HepG2 (cell line): ENCODE data around the gene CHST12. TPM values are rescaled to one million over a fixed set of nuclear protein-coding genes. Genes with fewer than 3 reads are reported as not detected.

ENCODE experiments used
- ATAC-seq: fragments of 200-7000 bp; cut with Tn5 transposase; 3 replicates; pipeline ENCODE4 v1.9.1; 2020; ENCODE audit warnings: mild to moderate bottlenecking, moderate library complexity
- BruUV-seq: library from RNA; stranded (reverse); fragments of 400-500 nt; replicated peaks from 2 replicates; lab custom pipeline; 2021; lab: Mats Ljungman, UMichigan
- CTCF ChIA-PET: fragments of 300-600 bp; formaldehyde crosslinking; extraction: SDS; loops from one replicate; lab custom pipeline; 2021; ENCODE audit warnings: low total read pairs, inconsistent platforms, low intra/inter-chr PET ratio; lab: Yijun Ruan, JAX
- POLR2A ChIA-PET: fragments of 350-600 bp; sonication (Branson Sonifier 250); formaldehyde crosslinking; loops from one replicate; lab custom pipeline; 2020; ENCODE audit warnings: antibody characterized with exemption, inconsistent platforms; lab: Yijun Ruan, JAX
- DNase-seq: peaks from one replicate; pipeline ENCODE4 v3.0.0-alpha.2; 2015; ENCODE audit warnings: low spot score
- FAIRE-seq: peaks from 3 replicates; lab custom pipeline; 2011; peaks lifted over from hg19 to GRCh38; lab: Jason Lieb, UNC
- H2AFZ ChIP-seq: one replicate; pipeline ENCODE4 v1.6.1; 2011; ENCODE audit warnings: low read length, inconsistent platforms
- H3K27ac ChIP-seq: fragments of 300-600 bp; 3 replicates; pipeline ENCODE4 v1.8.0; 2011; ENCODE audit warnings: mixed run types, mild to moderate bottlenecking, mixed read lengths, low read length, inconsistent platforms; ENCODE audit not compliant: insufficient read depth; ENCODE audit errors: extremely low read length
- H3K27me3 ChIP-seq, 2 experiments: fragments of 200-600 bp in 1 of 2; 2 replicates in 1 of 2; 3 replicates in 1 of 2; pipeline versions ENCODE4 v1.6.0 to v1.8.0; 2011; ENCODE audit warnings: low read length in 2 of 2, mild to moderate bottlenecking in 2 of 2, moderate library complexity in 2 of 2, inconsistent platforms in 1 of 2; ENCODE audit not compliant: insufficient read depth in 2 of 2, control insufficient read depth in 1 of 2
- H3K36me3 ChIP-seq, 2 experiments: fragments of 200-600 bp in 1 of 2; replicated peaks in 1 of 2; 2 replicates in 1 of 2; 3 replicates in 1 of 2; pipeline versions ENCODE4 v1.5.1 to v1.8.0; 2011; ENCODE audit warnings: low read length in 2 of 2, inconsistent platforms in 1 of 2; ENCODE audit not compliant: insufficient read depth in 2 of 2, control insufficient read depth in 1 of 2
- H3K4me1 ChIP-seq: 2 replicates; pipeline ENCODE4 v1.5.1; 2012; ENCODE audit warnings: low read length, inconsistent platforms; ENCODE audit not compliant: insufficient read depth
- H3K4me2 ChIP-seq: 2 replicates; pipeline ENCODE4 v1.6.0; 2011; ENCODE audit warnings: low read depth, low read length, inconsistent platforms
- H3K4me3 ChIP-seq, 3 experiments: fragments of 200-600 bp in 1 of 3; sonication (generic), shearing (Covaris generic) in 1 of 3; replicated peaks in 1 of 3; 2 replicates each; pipeline ENCODE4 v1.5.1; 2011 to 2016; ENCODE audit warnings: low read length in 3 of 3, inconsistent platforms in 2 of 3, low read depth in 2 of 3, mild to moderate bottlenecking in 2 of 3, control low read depth in 1 of 3, mixed read lengths in 1 of 3; ENCODE audit not compliant: insufficient read depth in 1 of 3
- H3K79me2 ChIP-seq: one replicate; pipeline ENCODE4 v1.6.1; 2011; ENCODE audit warnings: low read length, inconsistent platforms; ENCODE audit not compliant: insufficient read depth
- H3K9ac ChIP-seq: 2 replicates; pipeline ENCODE4 v1.6.0; 2011; ENCODE audit warnings: mild to moderate bottlenecking, low read depth, low read length, inconsistent platforms; ENCODE audit not compliant: insufficient read depth
- H3K9me3 ChIP-seq: 2 replicates; pipeline ENCODE4 v1.5.1; 2012; ENCODE audit warnings: mild to moderate bottlenecking, low read length
- H4K20me1 ChIP-seq: 2 replicates; pipeline ENCODE4 v1.6.0; 2011; ENCODE audit warnings: inconsistent platforms, mild to moderate bottlenecking, low read length, moderate library complexity; ENCODE audit not compliant: insufficient read depth
- EZH2 ChIP-seq: conservative IDR thresholded peaks from 2 replicates; pipeline ENCODE4 v1.6.1; 2012; ENCODE audit warnings: mild to moderate bottlenecking, low read depth, low read length, moderate library complexity
- FOXK2 ChIP-seq: fragments of 450-650 bp; IDR thresholded peaks from 2 replicates; pipeline ENCODE4 v1.6.1; 2016
- RCOR2 ChIP-seq: IDR thresholded peaks from 2 replicates; pipeline ENCODE4 v1.6.1; 2016; ENCODE audit warnings: missing biosample characterization, missing genetic modification reagents
- ZNF224 ChIP-seq: sonication (generic); formaldehyde crosslinking; IDR thresholded peaks from 2 replicates; pipeline ENCODE4 v1.5.0; 2020; ENCODE audit warnings: mild to moderate bottlenecking, missing genetic modification reagents
- ZNF446 ChIP-seq: sonication (generic); formaldehyde crosslinking; IDR thresholded peaks from 2 replicates; pipeline ENCODE4 v1.5.0; 2020; ENCODE audit warnings: mild to moderate bottlenecking, missing genetic modification reagents
- ZNF644 ChIP-seq: IDR thresholded peaks from 2 replicates; pipeline ENCODE4 v1.6.1; 2016; ENCODE audit warnings: low read depth
- ZNF788 ChIP-seq: sonication (generic); formaldehyde crosslinking; IDR thresholded peaks from 2 replicates; pipeline ENCODE4 v1.5.0; 2020; ENCODE audit warnings: mild to moderate bottlenecking, missing genetic modification reagents, borderline replicate concordance
- WGBS: methylation state at CpG from one replicate; pipeline ENCODE4 v1.1.6; 2017; ENCODE audit warnings: low lambda C conversion rate; 5-methylcytosine and 5-hydroxymethylcytosine counted together
- in situ Hi-C: cut with HindIII; loops from 2 replicates; pipeline ENCODE4 v1.10.0; 2017; ENCODE audit warnings: low pct_unique_long_range_greater_than_20kb; ENCODE audit not compliant: extremely low pct_ligation_motif_present
- intact Hi-C: fragments of 100-400 bp; cut with micrococcal nuclease; formaldehyde crosslinking; loops from one replicate; pipeline ENCODE4 v1.10.0; 2022; ENCODE audit not compliant: unreplicated experiment
- polyA plus RNA-seq, 8 experiments: library from polyadenylated mRNA; depleted of rRNA in 3 of 8; stranded (reverse) in 7 of 8; unstranded in 1 of 8; fragments of >200 nt; fragmentation: Illumina TruSeq in 4 of 8; extraction: Trizol in 4 of 8; gene quantifications; 2 replicates each; pipeline versions ENCODE4 v1.2.1 to v1.2.3, GENCODE V29; 2011 to 2016; ENCODE audit warnings: low read depth in 4 of 8, missing spikeins in 1 of 8, mixed read lengths in 1 of 8; ENCODE audit not compliant: insufficient read depth in 1 of 8
- total RNA-seq, 5 experiments: library from RNA; depleted of rRNA; stranded (reverse); fragments of >200 nt; fragmentation: Illumina TruSeq; extraction: Trizol; gene quantifications; 2 replicates each; pipeline ENCODE4 v1.2.3, GENCODE V29; 2016; ENCODE audit warnings: low read depth in 1 of 5
- TF ChIP-seq, protein P1 (sequence below): IDR thresholded peaks from 2 replicates; pipeline ENCODE4 v1.6.1; 2012; ENCODE audit warnings: low read depth, low read length, improper control_type of control experiment
- TF ChIP-seq, protein P2 (sequence below): sonication (generic); formaldehyde crosslinking; conservative IDR thresholded peaks from 2 replicates; pipeline ENCODE4 v1.8.0; 2022; ENCODE audit warnings: mild to moderate bottlenecking, moderate library complexity, missing genetic modification reagents
- TF ChIP-seq, protein P3 (sequence below): sonication (generic); formaldehyde crosslinking; IDR thresholded peaks from 2 replicates; pipeline ENCODE4 v1.5.0; 2020; ENCODE audit warnings: mild to moderate bottlenecking, missing genetic modification reagents, moderate library complexity
- TF ChIP-seq, protein P4 (sequence below): sonication (generic); formaldehyde crosslinking; IDR thresholded peaks from 2 replicates; pipeline ENCODE4 v1.5.0; 2020; ENCODE audit warnings: mild to moderate bottlenecking, missing genetic modification reagents, borderline replicate concordance
- TF ChIP-seq, protein P5 (sequence below): sonication (generic); formaldehyde crosslinking; IDR thresholded peaks from 2 replicates; pipeline ENCODE4 v1.4.0; 2020; ENCODE audit warnings: missing genetic modification reagents

The CHST12 gene
- total and polyA plus RNA-seq, 2 of the 13 experiments (the other 11 are each of a cell fraction or from before 2014, with no cell fraction given): 6.4 to 15.8 TPM

DNA sequence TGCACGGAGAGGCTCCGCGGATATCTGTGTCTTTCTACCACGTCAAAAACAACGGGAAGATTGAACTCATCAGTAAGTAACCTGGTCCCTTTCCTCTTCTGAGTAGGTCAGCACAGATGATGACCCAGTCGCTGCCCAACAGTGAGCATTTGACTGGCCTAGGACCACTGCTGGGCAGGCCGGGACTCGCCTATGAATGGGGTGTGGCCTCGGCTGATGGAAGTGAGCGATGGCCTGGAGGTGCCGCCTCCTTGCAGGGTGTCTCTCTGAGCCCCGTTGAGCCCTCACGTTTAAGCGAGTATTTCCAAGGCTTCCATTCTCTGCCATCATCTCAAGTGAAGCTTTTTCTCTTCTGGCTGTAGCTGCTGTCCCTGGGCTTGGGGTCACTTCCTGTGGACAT, 30.7 kb upstream of the CHST12 start:
- Histone ChIP-seq H3K4me3 (no peak overlapping the region), H3K4me1 (no peaks in the 10 kb centered on the region), H3K9ac (no peak overlapping the region), H3K4me2 (no peak overlapping the region), H3K27ac (no peak overlapping the region), H3K27me3 (no peaks in the 10 kb centered on the region), H3K36me3 (peaks cover 58 to 89% of the 10 kb centered on the region in 2 experiments), H2AFZ (no peak overlapping the region), H3K9me3 (no peaks in the 10 kb centered on the region), H4K20me1 (0 out of 2 replicates have a peak, but pooled peaks cover 3% of the 10 kb centered on the region), H3K79me2 (peaks cover 4% of the 10 kb centered on the region)
- FAIRE-seq (no peak), DNase-seq (no peak), ATAC-seq (peak; percentile 5; the same call in 1 of the 3 replicates)
- in situ Hi-C loops: no loop called here
- POLR2A ChIA-PET: no interaction called here
- 97% methylated on average over 11 of the region's 14 CpGs for WGBS
- CTCF ChIA-PET: no interaction called here
- intact Hi-C loops: no loop called here
- BruUV-seq: no TSS peak
- TF ChIP-seq, protein P1, sequence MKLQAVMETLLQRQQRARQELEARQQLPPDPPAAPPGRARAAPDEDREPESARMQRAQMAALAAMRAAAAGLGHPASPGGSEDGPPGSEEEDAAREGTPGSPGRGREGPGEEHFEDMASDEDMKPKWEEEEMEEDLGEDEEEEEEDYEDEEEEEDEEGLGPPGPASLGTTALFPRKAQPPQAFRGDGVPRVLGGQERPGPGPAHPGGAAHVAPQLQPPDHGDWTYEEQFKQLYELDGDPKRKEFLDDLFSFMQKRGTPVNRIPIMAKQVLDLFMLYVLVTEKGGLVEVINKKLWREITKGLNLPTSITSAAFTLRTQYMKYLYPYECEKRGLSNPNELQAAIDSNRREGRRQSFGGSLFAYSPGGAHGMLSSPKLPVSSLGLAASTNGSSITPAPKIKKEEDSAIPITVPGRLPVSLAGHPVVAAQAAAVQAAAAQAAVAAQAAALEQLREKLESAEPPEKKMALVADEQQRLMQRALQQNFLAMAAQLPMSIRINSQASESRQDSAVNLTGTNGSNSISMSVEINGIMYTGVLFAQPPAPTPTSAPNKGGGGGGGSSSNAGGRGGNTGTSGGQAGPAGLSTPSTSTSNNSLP: no peak
- TF ChIP-seq, protein P2, sequence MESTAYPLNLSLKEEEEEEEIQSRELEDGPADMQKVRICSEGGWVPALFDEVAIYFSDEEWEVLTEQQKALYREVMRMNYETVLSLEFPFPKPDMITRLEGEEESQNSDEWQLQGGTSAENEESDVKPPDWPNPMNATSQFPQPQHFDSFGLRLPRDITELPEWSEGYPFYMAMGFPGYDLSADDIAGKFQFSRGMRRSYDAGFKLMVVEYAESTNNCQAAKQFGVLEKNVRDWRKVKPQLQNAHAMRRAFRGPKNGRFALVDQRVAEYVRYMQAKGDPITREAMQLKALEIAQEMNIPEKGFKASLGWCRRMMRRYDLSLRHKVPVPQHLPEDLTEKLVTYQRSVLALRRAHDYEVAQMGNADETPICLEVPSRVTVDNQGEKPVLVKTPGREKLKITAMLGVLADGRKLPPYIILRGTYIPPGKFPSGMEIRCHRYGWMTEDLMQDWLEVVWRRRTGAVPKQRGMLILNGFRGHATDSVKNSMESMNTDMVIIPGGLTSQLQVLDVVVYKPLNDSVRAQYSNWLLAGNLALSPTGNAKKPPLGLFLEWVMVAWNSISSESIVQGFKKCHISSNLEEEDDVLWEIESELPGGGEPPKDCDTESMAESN (CRISPR knock-in tag): no peak
- TF ChIP-seq, protein P3, sequence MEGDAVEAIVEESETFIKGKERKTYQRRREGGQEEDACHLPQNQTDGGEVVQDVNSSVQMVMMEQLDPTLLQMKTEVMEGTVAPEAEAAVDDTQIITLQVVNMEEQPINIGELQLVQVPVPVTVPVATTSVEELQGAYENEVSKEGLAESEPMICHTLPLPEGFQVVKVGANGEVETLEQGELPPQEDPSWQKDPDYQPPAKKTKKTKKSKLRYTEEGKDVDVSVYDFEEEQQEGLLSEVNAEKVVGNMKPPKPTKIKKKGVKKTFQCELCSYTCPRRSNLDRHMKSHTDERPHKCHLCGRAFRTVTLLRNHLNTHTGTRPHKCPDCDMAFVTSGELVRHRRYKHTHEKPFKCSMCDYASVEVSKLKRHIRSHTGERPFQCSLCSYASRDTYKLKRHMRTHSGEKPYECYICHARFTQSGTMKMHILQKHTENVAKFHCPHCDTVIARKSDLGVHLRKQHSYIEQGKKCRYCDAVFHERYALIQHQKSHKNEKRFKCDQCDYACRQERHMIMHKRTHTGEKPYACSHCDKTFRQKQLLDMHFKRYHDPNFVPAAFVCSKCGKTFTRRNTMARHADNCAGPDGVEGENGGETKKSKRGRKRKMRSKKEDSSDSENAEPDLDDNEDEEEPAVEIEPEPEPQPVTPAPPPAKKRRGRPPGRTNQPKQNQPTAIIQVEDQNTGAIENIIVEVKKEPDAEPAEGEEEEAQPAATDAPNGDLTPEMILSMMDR (CRISPR knock-in tag): no peak
- TF ChIP-seq ZNF224 (CRISPR knock-in tag) (no peak), FOXK2 (no peak), ZNF446 (no peak), EZH2 (no peak), ZNF644 (CRISPR knock-in tag) (no peak), ZNF788 (CRISPR knock-in tag) (no peak), RCOR2 (CRISPR knock-in tag) (no peak)
- TF ChIP-seq, protein P4, sequence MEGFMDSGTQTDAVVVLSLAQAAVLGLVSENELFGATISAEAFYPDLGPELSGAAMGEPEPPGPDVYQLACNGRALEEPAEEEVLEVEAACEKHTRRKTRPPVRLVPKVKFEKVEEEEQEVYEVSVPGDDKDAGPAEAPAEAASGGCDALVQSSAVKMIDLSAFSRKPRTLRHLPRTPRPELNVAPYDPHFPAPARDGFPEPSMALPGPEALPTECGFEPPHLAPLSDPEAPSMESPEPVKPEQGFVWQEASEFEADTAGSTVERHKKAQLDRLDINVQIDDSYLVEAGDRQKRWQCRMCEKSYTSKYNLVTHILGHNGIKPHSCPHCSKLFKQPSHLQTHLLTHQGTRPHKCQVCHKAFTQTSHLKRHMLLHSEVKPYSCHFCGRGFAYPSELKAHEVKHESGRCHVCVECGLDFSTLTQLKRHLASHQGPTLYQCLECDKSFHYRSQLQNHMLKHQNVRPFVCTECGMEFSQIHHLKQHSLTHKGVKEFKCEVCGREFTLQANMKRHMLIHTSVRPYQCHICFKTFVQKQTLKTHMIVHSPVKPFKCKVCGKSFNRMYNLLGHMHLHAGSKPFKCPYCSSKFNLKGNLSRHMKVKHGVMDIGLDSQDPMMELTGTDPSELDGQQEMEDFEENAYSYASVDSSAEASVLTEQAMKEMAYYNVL (CRISPR knock-in tag): no peak
- TF ChIP-seq, protein P5, sequence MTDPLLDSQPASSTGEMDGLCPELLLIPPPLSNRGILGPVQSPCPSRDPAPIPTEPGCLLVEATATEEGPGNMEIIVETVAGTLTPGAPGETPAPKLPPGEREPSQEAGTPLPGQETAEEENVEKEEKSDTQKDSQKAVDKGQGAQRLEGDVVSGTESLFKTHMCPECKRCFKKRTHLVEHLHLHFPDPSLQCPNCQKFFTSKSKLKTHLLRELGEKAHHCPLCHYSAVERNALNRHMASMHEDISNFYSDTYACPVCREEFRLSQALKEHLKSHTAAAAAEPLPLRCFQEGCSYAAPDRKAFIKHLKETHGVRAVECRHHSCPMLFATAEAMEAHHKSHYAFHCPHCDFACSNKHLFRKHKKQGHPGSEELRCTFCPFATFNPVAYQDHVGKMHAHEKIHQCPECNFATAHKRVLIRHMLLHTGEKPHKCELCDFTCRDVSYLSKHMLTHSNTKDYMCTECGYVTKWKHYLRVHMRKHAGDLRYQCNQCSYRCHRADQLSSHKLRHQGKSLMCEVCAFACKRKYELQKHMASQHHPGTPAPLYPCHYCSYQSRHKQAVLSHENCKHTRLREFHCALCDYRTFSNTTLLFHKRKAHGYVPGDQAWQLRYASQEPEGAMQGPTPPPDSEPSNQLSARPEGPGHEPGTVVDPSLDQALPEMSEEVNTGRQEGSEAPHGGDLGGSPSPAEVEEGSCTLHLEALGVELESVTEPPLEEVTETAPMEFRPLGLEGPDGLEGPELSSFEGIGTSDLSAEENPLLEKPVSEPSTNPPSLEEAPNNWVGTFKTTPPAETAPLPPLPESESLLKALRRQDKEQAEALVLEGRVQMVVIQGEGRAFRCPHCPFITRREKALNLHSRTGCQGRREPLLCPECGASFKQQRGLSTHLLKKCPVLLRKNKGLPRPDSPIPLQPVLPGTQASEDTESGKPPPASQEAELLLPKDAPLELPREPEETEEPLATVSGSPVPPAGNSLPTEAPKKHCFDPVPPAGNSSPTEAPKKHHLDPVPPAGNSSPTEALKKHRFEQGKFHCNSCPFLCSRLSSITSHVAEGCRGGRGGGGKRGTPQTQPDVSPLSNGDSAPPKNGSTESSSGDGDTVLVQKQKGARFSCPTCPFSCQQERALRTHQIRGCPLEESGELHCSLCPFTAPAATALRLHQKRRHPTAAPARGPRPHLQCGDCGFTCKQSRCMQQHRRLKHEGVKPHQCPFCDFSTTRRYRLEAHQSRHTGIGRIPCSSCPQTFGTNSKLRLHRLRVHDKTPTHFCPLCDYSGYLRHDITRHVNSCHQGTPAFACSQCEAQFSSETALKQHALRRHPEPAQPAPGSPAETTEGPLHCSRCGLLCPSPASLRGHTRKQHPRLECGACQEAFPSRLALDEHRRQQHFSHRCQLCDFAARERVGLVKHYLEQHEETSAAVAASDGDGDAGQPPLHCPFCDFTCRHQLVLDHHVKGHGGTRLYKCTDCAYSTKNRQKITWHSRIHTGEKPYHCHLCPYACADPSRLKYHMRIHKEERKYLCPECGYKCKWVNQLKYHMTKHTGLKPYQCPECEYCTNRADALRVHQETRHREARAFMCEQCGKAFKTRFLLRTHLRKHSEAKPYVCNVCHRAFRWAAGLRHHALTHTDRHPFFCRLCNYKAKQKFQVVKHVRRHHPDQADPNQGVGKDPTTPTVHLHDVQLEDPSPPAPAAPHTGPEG: no peak
